K562 (cell line): ENCODE data around the gene EMC6. TPM values are rescaled to one million over a fixed set of nuclear protein-coding genes. Genes with fewer than 3 reads are reported as not detected.

Source experiments
- FIP1L1 ChIP-seq: fragments of 200-400 bp; formaldehyde crosslinking; IDR thresholded peaks from 2 replicates; pipeline ENCODE4 v1.6.1; 2018; ENCODE audit warnings: mild to moderate bottlenecking, low read depth, low read length; ENCODE audit not compliant: poor library complexity, severe bottlenecking
- POLR3G ChIP-seq: IDR thresholded peaks from 2 replicates; pipeline ENCODE4 v1.6.1; 2011; ENCODE audit not compliant: insufficient read length, insufficient replicate concordance; ENCODE audit errors: extremely low read depth
- SPI1 ChIP-seq: IDR thresholded peaks from 2 replicates; pipeline ENCODE4 v1.6.1; 2011; ENCODE audit warnings: low read depth, low read length, control low read depth, borderline replicate concordance
- SREBF2 ChIP-seq: sonication (generic); formaldehyde crosslinking; IDR thresholded peaks from 2 replicates; pipeline ENCODE4 v1.4.0; 2020; ENCODE audit warnings: mild to moderate bottlenecking, missing genetic modification reagents
- TCF3 ChIP-seq: sonication (generic); formaldehyde crosslinking; IDR thresholded peaks from 2 replicates; pipeline ENCODE4 v1.4.0; 2020; ENCODE audit warnings: mild to moderate bottlenecking, missing genetic modification reagents
- ZNF274 ChIP-seq: IDR thresholded peaks from 2 replicates; pipeline ENCODE4 v1.6.1; 2011; ENCODE audit warnings: low read depth, mild to moderate bottlenecking, low read length, moderate library complexity, borderline replicate concordance
- ZNF311 ChIP-seq: fragments of 250-450 bp; sonication (Bioruptor Pico); IDR thresholded peaks from 2 replicates; pipeline ENCODE4 v1.4.0; 2020; ENCODE audit warnings: mild to moderate bottlenecking, moderate library complexity
- ZNF589 ChIP-seq: fragments of 200-800 bp; sonication (Bioruptor generic); IDR thresholded peaks from 2 replicates; pipeline ENCODE4 v1.6.1; 2016; ENCODE audit warnings: low read depth, missing genetic modification characterization, missing compliant biosample characterization
- ZNF766 ChIP-seq: fragments of 200-800 bp; sonication (Bioruptor generic); conservative IDR thresholded peaks from 2 replicates; pipeline ENCODE4 v1.6.1; 2016; ENCODE audit warnings: missing genetic modification characterization, missing compliant biosample characterization
- polyA plus RNA-seq, 8 experiments: library from polyadenylated mRNA; depleted of rRNA in 4 of 8; stranded (reverse) in 5 of 8; unstranded in 3 of 8; fragments of >200 nt; fragmentation: Nextera tagmentation in 2 of 8; fragmentation: Illumina TruSeq in 1 of 8; extraction: Ambion mirVana in 2 of 8; extraction: Trizol in 1 of 8; gene quantifications; 2 replicates each; pipeline versions ENCODE4 v1.2.1 to v1.2.3, GENCODE V29; 2011 to 2014; ENCODE audit warnings: inconsistent platforms in 1 of 8, missing spikeins in 1 of 8
- total RNA-seq, 7 experiments: library from RNA; depleted of rRNA in 6 of 7; stranded (reverse); fragments of >200 nt in 6 of 7; fragmentation: Illumina TruSeq in 2 of 7; extraction: Trizol in 2 of 7; gene quantifications; 2 replicates each; pipeline versions ENCODE4 v1.2.1 to v1.2.3, GENCODE V29; 2011 to 2021; ENCODE audit warnings: low replicate concordance in 1 of 7
- TF ChIP-seq, protein P1 (sequence below): sonication (generic); formaldehyde crosslinking; IDR thresholded peaks from 2 replicates; pipeline ENCODE4 v1.9.0; 2022; ENCODE audit warnings: mild to moderate bottlenecking, missing genetic modification reagents
- TF ChIP-seq, protein P2 (sequence below): fragments of 250-450 bp; sonication (Bioruptor Pico); IDR thresholded peaks from 2 replicates; pipeline ENCODE4 v1.8.0; 2021; ENCODE audit warnings: borderline replicate concordance, mild to moderate bottlenecking, moderate library complexity; ENCODE audit not compliant: poor library complexity, severe bottlenecking
- TF ChIP-seq, protein P3 (sequence below): fragments of 250-450 bp; sonication (Bioruptor Pico); IDR thresholded peaks from 2 replicates; pipeline ENCODE4 v1.5.0; 2021

Gene EMC6
- total and polyA plus RNA-seq, 9 of the 15 experiments (the other 6 are each of a cell fraction or from before 2014, with no cell fraction given): 2.9 to 136 (median 24.9) TPM

DNA sequence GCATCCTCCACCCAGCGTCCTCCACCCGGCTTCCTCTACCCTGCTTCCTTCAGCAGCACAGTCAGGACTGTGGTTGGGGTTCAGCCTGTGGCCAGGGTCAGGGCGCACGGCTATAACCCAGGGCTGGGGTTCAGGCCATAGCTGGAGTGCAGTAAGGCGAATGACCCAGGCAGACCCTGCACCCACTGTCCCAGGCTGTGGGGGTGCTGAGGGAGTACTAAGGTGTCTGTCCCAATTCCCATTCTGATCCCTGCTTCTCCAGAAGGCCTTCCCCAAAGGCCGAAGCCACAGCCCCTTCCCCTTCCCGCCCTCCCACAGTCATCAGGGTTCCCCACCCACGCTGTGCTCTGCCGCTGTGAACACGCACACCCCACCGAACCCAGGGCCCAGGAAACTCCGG is 12.4 kb downstream of the EMC6 start (continued):
- TF ChIP-seq, protein P1, sequence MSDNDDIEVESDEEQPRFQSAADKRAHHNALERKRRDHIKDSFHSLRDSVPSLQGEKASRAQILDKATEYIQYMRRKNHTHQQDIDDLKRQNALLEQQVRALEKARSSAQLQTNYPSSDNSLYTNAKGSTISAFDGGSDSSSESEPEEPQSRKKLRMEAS (CRISPR knock-in tag): no peak
- TF ChIP-seq ZNF311 (CRISPR knock-in tag): no peak
- TF ChIP-seq ZNF589 (CRISPR knock-in tag): no peak
- TF ChIP-seq, protein P2, sequence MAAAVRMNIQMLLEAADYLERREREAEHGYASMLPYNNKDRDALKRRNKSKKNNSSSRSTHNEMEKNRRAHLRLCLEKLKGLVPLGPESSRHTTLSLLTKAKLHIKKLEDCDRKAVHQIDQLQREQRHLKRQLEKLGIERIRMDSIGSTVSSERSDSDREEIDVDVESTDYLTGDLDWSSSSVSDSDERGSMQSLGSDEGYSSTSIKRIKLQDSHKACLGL (CRISPR knock-in tag): no peak
- no peak for TF ChIP-seq FIP1L1
- TF ChIP-seq, protein P3, sequence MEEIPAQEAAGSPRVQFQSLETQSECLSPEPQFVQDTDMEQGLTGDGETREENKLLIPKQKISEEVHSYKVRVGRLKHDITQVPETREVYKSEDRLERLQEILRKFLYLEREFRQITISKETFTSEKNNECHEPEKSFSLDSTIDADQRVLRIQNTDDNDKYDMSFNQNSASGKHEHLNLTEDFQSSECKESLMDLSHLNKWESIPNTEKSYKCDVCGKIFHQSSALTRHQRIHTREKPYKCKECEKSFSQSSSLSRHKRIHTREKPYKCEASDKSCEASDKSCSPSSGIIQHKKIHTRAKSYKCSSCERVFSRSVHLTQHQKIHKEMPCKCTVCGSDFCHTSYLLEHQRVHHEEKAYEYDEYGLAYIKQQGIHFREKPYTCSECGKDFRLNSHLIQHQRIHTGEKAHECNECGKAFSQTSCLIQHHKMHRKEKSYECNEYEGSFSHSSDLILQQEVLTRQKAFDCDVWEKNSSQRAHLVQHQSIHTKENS: no peak
- no peak for TF ChIP-seq POLR3G
- no peak for TF ChIP-seq SPI1
- no peak for TF ChIP-seq SREBF2 (CRISPR knock-in tag)
- no peak for TF ChIP-seq ZNF766 (CRISPR knock-in tag)
- TF ChIP-seq ZNF274: no peak
- no peak for TF ChIP-seq TCF3
